GM12874 (cell line): Measurements from ENCODE around the gene BCL2L1.

ENCODE experiments used
- CTCF ChIP-seq: IDR thresholded peaks from 2 replicates; pipeline ENCODE4 v1.5.1; 2011; ENCODE audit warnings: low read depth, mild to moderate bottlenecking, control low read depth, low read length, moderate library complexity; ENCODE audit not compliant: insufficient read depth

Gene BCL2L1

GRCh38 chr20:31653561-31653960, 69.1 kb downstream of the BCL2L1 start:
- no peak for TF ChIP-seq CTCF

DNA sequence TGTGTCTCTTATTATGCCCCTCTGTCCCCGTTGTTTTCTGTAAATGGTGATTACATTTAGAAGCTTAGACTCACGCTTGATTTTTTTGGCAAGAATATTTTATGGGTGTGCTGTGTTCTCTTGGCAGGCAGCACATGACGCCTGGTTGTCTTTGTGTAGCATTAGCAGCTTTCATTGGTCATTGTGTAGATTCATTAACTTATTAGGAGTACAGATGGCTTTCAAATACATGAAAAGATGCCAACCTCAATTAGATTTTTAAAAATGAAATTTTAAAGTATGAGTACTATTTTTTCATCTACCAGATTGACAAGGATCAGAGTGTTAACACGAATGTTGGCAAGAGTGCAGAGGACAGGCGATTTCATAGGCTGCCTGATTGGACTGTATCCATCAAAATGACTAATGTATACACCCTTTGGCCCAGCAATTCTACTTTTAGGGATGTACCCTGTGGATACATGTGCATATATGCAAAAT, 69.7 kb downstream of the BCL2L1 start:
- TF ChIP-seq CTCF = no peak

DNA sequence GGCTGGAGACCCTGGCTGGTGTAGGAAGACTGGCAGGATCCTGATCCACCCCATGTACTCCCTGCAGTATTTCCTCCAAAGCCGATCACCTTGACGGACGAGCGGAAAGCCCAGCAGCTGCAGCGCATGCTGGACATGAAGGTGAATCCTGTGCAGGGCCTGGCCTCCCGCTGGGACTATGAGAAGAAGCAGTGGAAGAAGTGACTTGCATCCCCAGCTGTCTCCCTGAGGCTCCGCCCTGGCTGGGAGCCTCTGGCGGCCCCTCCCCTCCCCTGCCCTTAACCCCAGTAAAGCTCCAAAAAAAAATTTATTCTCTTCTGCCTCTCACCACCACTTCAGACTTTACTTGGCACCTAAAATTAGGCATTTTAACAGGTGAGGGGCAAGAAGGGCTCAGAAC, 78.0 kb downstream of the BCL2L1 start:
- TF ChIP-seq CTCF = no peak

DNA sequence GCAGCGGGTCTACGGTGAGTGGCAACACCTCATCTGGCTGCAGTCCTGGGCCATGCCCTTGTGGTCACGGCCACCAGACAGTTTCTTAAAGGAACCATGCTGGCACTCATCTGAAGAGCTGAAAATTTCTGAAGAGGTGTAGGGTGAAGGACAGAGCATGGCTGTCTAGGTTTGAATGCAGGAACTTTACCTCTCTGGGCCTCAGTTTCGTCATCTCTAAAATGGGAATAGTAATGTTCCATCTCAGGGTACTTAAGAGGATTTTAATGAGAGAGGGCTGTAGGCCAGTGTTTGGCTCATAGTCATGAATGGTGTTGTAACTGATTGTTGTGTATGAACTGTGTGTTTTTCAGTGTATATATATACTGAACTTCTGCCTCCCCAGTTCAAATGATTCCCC, 79.1 kb downstream of the BCL2L1 start:
- TF ChIP-seq CTCF = no peak

DNA sequence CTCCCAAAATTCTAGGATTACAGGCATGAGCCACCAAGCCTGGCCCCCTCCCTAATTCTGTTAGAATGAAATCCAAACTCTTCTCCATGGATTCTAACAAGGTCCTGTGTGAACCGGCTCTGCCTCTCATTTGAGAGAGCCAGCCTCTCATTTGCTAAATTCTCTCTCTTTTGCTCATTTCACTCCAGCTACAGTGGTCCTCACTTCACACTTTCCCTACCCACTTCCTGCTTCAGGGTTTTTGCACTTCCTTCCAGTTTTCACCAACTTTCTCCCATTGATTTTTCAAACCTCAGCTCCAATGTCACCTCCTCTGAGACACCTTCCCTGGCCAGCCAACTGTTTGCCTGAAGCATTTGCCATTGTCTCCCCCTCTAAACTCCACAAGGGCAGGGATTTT, 79.8 kb downstream of the BCL2L1 start:
- TF ChIP-seq CTCF = no peak

DNA sequence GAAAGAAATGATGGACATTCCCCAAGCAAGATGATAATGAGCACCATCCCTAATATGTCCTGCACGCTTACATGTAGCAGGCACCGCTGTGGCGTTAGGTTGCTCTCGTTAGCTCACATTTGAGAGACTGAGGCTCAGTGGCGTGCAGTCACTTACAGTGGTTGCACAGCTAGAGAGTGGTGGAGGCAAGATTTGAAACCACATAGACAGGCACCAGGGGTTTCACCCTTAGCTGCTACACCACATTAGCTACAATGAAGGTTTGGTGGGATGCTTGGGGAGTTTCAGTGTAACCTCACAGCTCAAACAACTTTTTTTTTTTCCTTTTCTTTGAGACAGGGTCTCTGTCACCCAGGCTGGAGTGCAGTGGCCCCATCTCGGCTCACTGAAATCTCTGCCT, 81.3 kb downstream of the BCL2L1 start:
- no peak for TF ChIP-seq CTCF

- TF ChIP-seq CTCF = no peak
These were observed 82.4 kb downstream of the BCL2L1 start for GRCh38 chr20:31640259-31640658.

GRCh38 chr20:31638816-31639215, 83.9 kb downstream of the BCL2L1 start:
- no peak for TF ChIP-seq CTCF
